Myocyte (in vitro differentiated cells): Measurements from ENCODE around the gene PLVAP. TPM values are rescaled to one million over a fixed set of nuclear protein-coding genes. Genes with fewer than 3 reads are reported as not detected.

Source experiments
- DNase-seq: peaks from one replicate; pipeline ENCODE4 v3.0.0-alpha.2; 2012; ENCODE audit warnings: low read depth
- total RNA-seq: library from RNA; depleted of rRNA; stranded (reverse); fragments of >200 nt; gene quantifications from 2 replicates; pipeline ENCODE4 v1.2.3, GENCODE V29; 2014

Gene PLVAP
- total RNA-seq, 1 donor from 2014 or later, result 0.43 TPM

- no peak for DNase-seq
Measured at GRCh38 chr19:17357724-17358123, 19.4 kb downstream of the PLVAP start.

GRCh38 chr19:17357078-17357666 is 20.0 kb downstream of the PLVAP start:
- no peak for DNase-seq

- no peak for DNase-seq
Measured at GRCh38 chr19:17353386-17353785, 23.8 kb downstream of the PLVAP start.

- no peak for DNase-seq
Measured at GRCh38 chr19:17352608-17353280, 24.4 kb downstream of the PLVAP start.

- no peak for DNase-seq
Measured at GRCh38 chr19:17351815-17352435, 25.2 kb downstream of the PLVAP start.

- DNase-seq, result peak; percentile 65
Measured at GRCh38 chr19:17348700-17349099, 28.4 kb downstream of the PLVAP start.

GRCh38 chr19:17347877-17348276 is 29.3 kb downstream of the PLVAP start:
- no peak for DNase-seq

GRCh38 chr19:17347361-17347760 is 29.8 kb downstream of the PLVAP start:
- DNase-seq, result peak; percentile 78

- DNase-seq, result peak; percentile 64
Measured at GRCh38 chr19:17346109-17346671, 31.0 kb downstream of the PLVAP start.

GRCh38 chr19:17341845-17342244 is 35.3 kb downstream of the PLVAP start:
- no peak for DNase-seq

- DNase-seq, result no peak
Measured at GRCh38 chr19:17341386-17341785, 35.8 kb downstream of the PLVAP start.

GRCh38 chr19:17340871-17341357 is 36.2 kb downstream of the PLVAP start:
- no peak for DNase-seq

- no peak for DNase-seq
Measured at GRCh38 chr19:17340302-17340870, 36.8 kb downstream of the PLVAP start.

- DNase-seq, result no peak
Measured at GRCh38 chr19:17339088-17339741, 37.9 kb downstream of the PLVAP start.

GRCh38 chr19:17338433-17339078 is 38.6 kb downstream of the PLVAP start:
- DNase-seq, result no peak

- no peak for DNase-seq
Measured at GRCh38 chr19:17337675-17338432, 39.3 kb downstream of the PLVAP start.

- peak; percentile 99 for DNase-seq
Measured at GRCh38 chr19:17336872-17337674, 40.1 kb downstream of the PLVAP start, which contains the start of gene GTPBP3. GTPBP3 (plus strand) TSS chr19:17337553; CDS start chr19:17337612, 59 bp downstream.

GRCh38 chr19:17335575-17335974 is 41.6 kb downstream of the PLVAP start:
- no peak for DNase-seq
